SH-SY5Y (cell line): Measurements from ENCODE around the gene FAM13A.

Experiments
- GATA2 ChIP-seq: IDR thresholded peaks from 2 replicates; pipeline ENCODE4 v1.6.1; 2011; ENCODE audit warnings: mild to moderate bottlenecking, low read depth, low read length
- GATA3 ChIP-seq: IDR thresholded peaks from 2 replicates; pipeline ENCODE4 v1.6.1; 2011; ENCODE audit warnings: low read depth, mild to moderate bottlenecking, low read length, moderate library complexity

- no peak for TF ChIP-seq GATA2
- no peak for TF ChIP-seq GATA3
Measured at GRCh38 chr4:88753658-88754571, 303.1 kb downstream of the FAM13A start.
